Hindlimb muscle (tissue), 1 donor: ENCODE data around the gene SHCBP1L. TPM values are rescaled to one million over a fixed set of nuclear protein-coding genes. Genes with fewer than 3 reads are reported as not detected.

Experiments used
- DNase-seq: peaks from one replicate; pipeline ENCODE4 v3.0.0-alpha.2; 2013
- polyA plus RNA-seq: library from polyadenylated mRNA; unstranded; fragments of 120-200 nt; gene quantifications from one replicate; pipeline ENCODE4 v1.2.1, GENCODE V29; 2013; ENCODE audit not compliant: insufficient read length

Gene SHCBP1L
- polyA plus RNA-seq, 1 donor: 0.19 TPM

DNA sequence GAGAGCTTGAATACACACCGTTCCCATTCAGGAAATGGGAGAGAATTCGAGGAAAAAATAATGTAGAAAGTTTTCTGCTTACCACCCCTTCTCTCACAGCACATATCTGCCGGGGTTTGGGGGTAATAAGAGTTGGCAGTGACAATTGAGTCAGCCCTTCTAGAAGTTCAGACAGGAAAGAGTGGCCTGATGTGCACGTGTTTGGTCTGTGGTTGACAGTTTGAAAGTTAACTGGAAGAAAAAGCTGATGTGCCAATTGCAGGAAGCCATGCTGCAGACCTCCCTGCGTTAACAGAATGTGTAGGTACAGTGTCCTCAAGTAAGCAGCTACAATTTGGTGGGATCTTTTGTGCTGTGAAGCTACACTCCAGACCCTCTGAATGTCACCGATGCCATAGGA, 63.0 kb downstream of the SHCBP1L start:
- no peak for DNase-seq

DNA sequence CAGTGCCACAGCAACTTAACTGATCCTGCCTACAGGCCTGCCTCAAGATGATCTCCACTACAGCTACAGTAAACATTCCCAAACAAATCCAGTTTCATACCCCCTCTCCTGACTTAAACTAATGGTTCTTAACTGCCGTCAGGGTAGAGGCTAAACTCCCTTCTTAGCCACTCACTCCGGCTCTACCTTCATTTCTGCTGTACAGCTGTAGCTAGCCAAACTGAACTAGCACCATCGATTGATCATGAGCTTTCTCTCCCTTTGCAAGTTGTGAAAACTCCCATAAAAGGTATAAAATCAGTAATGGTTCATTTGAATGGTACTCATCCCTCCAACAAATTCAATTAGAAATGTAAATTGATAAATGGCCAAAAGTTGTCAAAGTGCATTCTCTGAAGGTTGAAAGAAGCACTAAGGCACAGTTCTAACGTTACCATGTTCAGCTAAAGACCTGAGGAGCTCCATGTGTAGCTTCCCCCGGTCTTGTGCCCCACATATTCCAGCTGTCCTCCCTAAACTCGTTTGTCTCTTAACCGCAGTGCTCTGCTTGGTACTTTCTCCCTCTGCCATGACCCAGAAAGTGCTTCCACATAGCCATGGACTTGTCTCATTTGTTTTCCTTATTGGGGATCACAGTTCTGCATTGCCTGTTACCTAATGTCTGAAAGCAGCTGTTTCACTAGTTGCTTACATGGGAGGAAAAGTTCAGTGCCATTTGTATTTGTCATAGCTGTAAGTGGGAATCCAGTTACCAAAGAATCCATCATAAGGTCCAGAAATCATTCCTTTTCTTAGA, 64.0 kb downstream of the SHCBP1L start:
- no peak for DNase-seq

- DNase-seq: no peak
Measured at GRCh38 chr1:182886985-182887384, 66.0 kb downstream of the SHCBP1L start.

- DNase-seq: no peak
Measured at GRCh38 chr1:182885591-182885990, 67.4 kb downstream of the SHCBP1L start.

DNA sequence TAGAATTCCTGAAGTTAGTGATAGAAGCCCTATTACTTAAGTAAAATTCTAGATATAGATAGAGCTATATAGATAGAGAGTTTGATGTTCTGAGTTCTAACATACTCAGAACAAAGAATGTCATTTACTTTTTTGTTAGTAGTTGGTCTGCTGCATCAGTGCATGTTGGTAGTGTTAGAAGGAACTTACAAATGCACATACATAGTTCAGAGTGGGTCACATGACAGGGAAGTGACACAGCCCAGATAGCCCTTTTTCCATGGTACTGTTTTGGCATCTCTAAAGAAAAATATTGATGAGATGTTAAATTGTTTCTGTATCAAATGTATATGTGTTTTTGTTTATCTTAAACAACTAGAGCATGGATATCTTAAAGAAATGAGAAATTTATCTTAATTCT, 68.1 kb downstream of the SHCBP1L start:
- no peak for DNase-seq

DNA sequence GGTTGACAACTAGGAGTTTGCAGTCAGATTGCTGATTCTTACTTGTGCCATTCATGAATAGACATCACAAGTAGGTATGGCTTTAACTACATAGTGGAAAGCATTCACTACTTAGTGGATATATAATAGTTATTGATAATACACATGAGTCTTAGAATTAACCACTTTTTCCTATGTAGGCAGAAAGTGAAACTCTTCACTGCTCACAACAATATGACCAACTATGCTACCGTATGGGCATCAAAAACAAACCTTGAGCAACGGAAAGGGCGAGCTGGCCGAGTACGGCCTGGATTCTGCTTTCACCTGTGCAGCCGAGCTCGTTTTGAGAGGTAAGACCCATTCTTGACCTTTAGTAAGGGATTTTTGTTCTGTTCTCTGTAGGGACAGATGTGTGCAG, 75.1 kb downstream of the SHCBP1L start:
- DNase-seq: no peak

DNA sequence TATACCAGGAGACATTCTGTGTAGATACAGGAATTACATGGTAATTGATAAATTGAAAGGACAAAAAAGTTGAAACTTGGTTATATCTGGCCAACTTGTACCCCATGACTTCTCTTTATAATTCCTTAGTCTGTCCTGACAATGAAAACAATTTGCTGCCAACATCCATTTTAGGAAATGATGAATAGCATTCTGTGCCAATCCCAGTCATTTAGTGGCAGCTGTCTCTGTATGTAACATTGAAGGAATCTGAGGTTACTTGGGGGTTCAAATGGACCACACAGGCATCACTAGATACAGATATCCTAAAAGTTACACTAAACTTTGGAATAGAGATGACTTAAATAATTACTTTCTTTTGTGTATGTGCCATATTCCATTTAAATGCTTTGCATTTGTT, 75.6 kb downstream of the SHCBP1L start:
- no peak for DNase-seq

DNA sequence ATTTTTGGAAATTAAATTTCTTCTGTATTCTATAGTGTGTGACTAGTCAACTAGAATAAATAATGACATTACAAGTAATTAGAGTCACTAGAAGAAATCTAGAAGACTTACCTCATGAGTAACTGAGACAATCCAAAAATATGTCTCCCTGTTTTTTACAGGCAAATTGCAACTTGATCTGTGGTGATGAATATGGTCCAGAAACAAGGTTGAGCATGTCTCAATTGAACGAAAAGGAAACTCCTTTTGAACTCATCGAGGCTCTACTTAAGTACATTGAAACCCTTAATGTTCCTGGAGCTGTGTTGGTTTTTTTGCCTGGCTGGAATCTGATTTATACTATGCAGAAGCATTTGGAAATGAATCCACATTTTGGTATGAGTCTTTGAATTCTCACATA, 77.1 kb downstream of the SHCBP1L start:
- DNase-seq: no peak

- DNase-seq: no peak
Measured at GRCh38 chr1:182872881-182873280, 80.1 kb downstream of the SHCBP1L start.

GRCh38 chr1:182869241-182869666, 83.7 kb downstream of the SHCBP1L start:
- DNase-seq: no peak

- no peak for DNase-seq
Measured at GRCh38 chr1:182867861-182868260, 85.1 kb downstream of the SHCBP1L start.

GRCh38 chr1:182863940-182864339, 89.0 kb downstream of the SHCBP1L start:
- no peak for DNase-seq

DNA sequence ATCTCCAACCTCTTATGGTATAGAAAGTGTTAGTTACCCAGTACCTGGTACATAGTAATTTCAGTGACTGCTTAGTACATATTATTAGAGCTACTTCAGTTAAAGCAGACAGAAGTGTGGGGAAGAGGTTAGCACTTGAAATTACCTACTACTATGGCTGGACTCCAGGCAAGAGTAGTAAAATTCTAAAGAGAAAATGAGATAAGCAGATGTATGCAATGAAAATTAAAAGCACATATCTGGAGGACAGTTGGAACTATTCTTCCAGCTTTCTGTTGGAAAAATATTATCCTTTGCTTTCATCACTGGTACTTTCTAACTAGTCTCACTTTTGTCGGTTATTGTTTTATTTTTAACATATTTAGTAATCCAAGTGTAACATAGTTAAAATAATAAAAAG, 90.1 kb downstream of the SHCBP1L start:
- DNase-seq: no peak

- no peak for DNase-seq
Measured at GRCh38 chr1:182861994-182862393, 91.0 kb downstream of the SHCBP1L start.

- no peak for DNase-seq
Measured at GRCh38 chr1:182860658-182861057, 92.3 kb downstream of the SHCBP1L start.

GRCh38 chr1:182857212-182857611, 95.8 kb downstream of the SHCBP1L start:
- DNase-seq: no peak

GRCh38 chr1:182855911-182856310, 97.1 kb downstream of the SHCBP1L start:
- DNase-seq: no peak

DNA sequence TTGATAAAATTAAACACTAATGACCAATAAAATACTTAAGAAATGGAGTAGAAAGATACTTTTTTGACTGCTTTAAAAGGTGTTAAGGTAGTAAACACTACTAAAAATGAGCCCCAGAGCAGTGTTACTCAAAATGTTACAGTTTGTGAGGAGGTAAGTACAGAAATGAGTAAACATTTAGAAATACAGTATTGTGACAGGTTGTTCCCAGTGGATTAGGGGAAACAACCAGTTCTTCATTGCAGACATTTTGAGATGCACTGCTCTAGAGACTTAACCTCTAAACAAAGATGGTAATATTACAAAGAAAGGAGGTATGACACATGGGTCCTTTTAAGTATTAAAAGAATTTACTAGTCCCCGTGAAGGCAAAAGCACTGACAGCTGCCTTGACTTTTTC, 101.1 kb downstream of the SHCBP1L start:
- no peak for DNase-seq

DNA sequence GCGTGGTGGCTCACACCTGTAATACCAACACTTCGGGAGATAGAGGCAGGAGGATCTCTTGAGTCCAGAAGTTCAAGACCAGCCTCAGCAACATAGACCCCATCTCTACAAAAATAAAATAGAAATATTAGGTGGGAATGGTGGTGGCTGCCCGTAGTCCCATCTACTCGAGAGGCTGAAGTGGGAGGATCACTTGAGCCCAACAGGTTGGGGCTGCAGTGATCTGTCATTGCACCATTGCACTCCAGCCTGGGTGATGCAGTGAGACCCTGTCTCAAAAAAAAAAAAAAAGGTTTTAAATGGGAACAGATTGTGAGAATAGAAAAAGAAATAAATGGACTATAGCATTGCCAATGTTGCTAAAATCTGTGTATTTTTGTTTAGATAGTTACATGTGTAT, 102.6 kb downstream of the SHCBP1L start:
- DNase-seq: no peak

Other genes starting within 250 kb of the SHCBP1L start
- 10.4 TPM for gene NPL, start 163.4 kb downstream of the SHCBP1L start, polyA plus RNA-seq
- 120 TPM for gene DHX9, start 113.8 kb downstream of the SHCBP1L start, polyA plus RNA-seq
- 293 TPM for gene LAMC1, start 70.3 kb upstream of the SHCBP1L start, polyA plus RNA-seq
- gene LAMC2, start 233.1 kb upstream of the SHCBP1L start, polyA plus RNA-seq: 2.6 TPM